ENCODE measurements around the gene SHB.

DNA sequence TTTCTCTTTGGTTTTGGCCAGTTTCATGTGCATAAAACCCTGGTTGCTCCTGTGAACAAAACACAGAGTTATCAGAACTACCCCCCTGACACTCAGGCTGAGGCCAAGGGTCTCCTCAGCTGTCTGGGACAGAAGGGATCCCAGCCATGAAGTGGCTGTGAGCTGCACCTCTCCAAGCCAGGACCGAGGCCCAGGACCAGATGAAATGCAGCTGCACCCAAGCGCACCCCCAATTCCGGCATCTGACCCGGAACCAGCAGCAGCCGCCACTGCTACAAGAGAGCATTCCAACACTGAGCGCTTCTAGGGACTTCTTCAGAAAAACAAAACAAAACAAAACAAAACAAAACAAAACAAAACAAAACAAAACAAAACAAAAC is 149.1 kb downstream of the SHB start:
- TF ChIP-seq, protein P1, sequence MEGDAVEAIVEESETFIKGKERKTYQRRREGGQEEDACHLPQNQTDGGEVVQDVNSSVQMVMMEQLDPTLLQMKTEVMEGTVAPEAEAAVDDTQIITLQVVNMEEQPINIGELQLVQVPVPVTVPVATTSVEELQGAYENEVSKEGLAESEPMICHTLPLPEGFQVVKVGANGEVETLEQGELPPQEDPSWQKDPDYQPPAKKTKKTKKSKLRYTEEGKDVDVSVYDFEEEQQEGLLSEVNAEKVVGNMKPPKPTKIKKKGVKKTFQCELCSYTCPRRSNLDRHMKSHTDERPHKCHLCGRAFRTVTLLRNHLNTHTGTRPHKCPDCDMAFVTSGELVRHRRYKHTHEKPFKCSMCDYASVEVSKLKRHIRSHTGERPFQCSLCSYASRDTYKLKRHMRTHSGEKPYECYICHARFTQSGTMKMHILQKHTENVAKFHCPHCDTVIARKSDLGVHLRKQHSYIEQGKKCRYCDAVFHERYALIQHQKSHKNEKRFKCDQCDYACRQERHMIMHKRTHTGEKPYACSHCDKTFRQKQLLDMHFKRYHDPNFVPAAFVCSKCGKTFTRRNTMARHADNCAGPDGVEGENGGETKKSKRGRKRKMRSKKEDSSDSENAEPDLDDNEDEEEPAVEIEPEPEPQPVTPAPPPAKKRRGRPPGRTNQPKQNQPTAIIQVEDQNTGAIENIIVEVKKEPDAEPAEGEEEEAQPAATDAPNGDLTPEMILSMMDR (conservative IDR thresholded peaks at IDR 0.05; ENCODE audit: low read length): no peak
- TF ChIP-seq EZH2phosphoT487 (IDR thresholded peaks at IDR 0.05; ENCODE audit: borderline replicate concordance, low read depth, low read length): no peak
